ENCODE data around the gene ATP5F1A. TPM values are rescaled to one million over a fixed set of nuclear protein-coding genes. Genes with fewer than 3 reads are reported as not detected.
"Not testable (repeated sequence)": the region's sequence is repeated elsewhere in the genome, so short reads cannot be mapped to it uniquely, and the experiment has no call there.

The ATP5F1A gene
- total and polyA plus RNA-seq, 2 donors (not counting 3 experiments of a cell fraction or from before 2014, with no cell fraction given): 405 to 585 TPM

DNA sequence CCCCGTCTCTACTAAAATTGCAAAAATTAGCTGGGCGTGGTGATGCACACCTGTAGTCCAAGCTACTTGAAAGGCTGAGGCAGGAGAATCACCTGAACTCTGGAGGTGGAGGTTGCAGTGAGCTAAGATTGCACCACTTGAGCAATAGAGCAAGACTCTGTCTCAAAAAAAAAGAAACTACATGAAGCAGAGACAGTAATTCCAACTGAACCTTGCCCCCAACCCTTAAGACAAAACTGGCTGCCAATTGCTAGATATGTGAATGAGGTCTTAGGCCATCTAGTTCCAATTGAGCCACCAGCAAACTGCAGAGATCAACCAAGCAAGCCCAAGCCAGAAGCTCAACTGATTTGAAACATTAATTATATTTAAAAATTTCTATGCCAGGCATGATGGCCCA lies 32.0 kb upstream of the ATP5F1A start:
- POLR2A ChIA-PET: interaction anchor here (0.6 kb wide), 1 partner anchor 8 kb away, joined by 3 read pairs; no protein-coding TSS in a partner anchor
- intact Hi-C loops (cut with micrococcal nuclease) (no loop called here), dilution Hi-C loops (cut with MboI; ENCODE audit: extremely low pct_ligation_motif_present, low sequenced_read_pairs) (no loop called here)
- no TSS peak for BruUV-seq (replicated peaks)
- FAIRE-seq: no peak
- no peaks in the 10 kb centered on the region for H4K20me1 ChIP-seq (replicated peaks; ENCODE audit: control insufficient read depth, extremely low read depth, insufficient read depth, low read length)
- DNase-seq (ENCODE audit: low read depth, low spot score): no peak
- H3K9ac ChIP-seq (replicated peaks; ENCODE audit: extremely low read depth, insufficient read depth, low read length): no peak overlapping the region
- no peak overlapping the region for H2AFZ ChIP-seq (ENCODE audit: low read depth, low read length)
- peaks cover 8% of the 10 kb centered on the region in 2 experiments for H3K36me3 ChIP-seq (ENCODE audit: control insufficient read depth in 2 of 2, extremely low read depth in 1 of 2, insufficient read depth in 2 of 2, low read length in 2 of 2)
- CTCF ChIA-PET: no interaction called here
- no peak overlapping the region for H3K4me2 ChIP-seq (ENCODE audit: insufficient read depth, low read length)
- H3K4me1 ChIP-seq (ENCODE audit: control insufficient read depth, extremely low read depth, insufficient read depth, low read length): no peaks in the 10 kb centered on the region
- H3K27ac ChIP-seq (ENCODE audit: insufficient read depth, low read depth, low read length): no peak overlapping the region
- H3K4me3 ChIP-seq (replicated peaks in 1 of 3; ENCODE audit: insufficient read depth in 1 of 3, low read depth in 1 of 3, low read length in 3 of 3): no peak overlapping the region
- H3K9me1 ChIP-seq (replicated peaks; ENCODE audit: control insufficient read depth, extremely low read depth, insufficient read depth, low read length): no peaks in the 10 kb centered on the region
- H3K9me3 ChIP-seq (replicated peaks; ENCODE audit: control insufficient read depth, insufficient read depth, low read length): no peaks in the 10 kb centered on the region
- no peaks in the 10 kb centered on the region for H3K79me2 ChIP-seq (ENCODE audit: control insufficient read depth, insufficient read depth, low read length)
- TF ChIP-seq MYC (IDR thresholded peaks at IDR 0.05; ENCODE audit: low read depth, low read length) (no peak), GATA2 (IDR thresholded peaks at IDR 0.05; ENCODE audit: insufficient read depth, insufficient read length, low read depth, low read length) (no peak)
- no peaks in the 10 kb centered on the region for H3K27me3 ChIP-seq (ENCODE audit: control insufficient read depth in 2 of 2, insufficient read depth in 2 of 2, low read length in 2 of 2)

GRCh38 chr18:46126625-46127024 lies 28.5 kb upstream of the ATP5F1A start:
- H2AFZ ChIP-seq (ENCODE audit: low read depth, low read length); H3K9me1 ChIP-seq (replicated peaks; ENCODE audit: control insufficient read depth, extremely low read depth, insufficient read depth, low read length); POLR2A ChIA-PET; dilution Hi-C loops (cut with MboI; ENCODE audit: extremely low pct_ligation_motif_present, low sequenced_read_pairs); H3K4me2 ChIP-seq (ENCODE audit: insufficient read depth, low read length); H3K9ac ChIP-seq (replicated peaks; ENCODE audit: extremely low read depth, insufficient read depth, low read length); FAIRE-seq; H3K9me3 ChIP-seq (replicated peaks; ENCODE audit: control insufficient read depth, insufficient read depth, low read length); H3K27me3 ChIP-seq (ENCODE audit: control insufficient read depth in 2 of 2, insufficient read depth in 2 of 2, low read length in 2 of 2); DNase-seq (ENCODE audit: low read depth, low spot score); H4K20me1 ChIP-seq (replicated peaks; ENCODE audit: control insufficient read depth, extremely low read depth, insufficient read depth, low read length); H3K27ac ChIP-seq (ENCODE audit: insufficient read depth, low read depth, low read length); H3K4me3 ChIP-seq (replicated peaks in 1 of 3; ENCODE audit: insufficient read depth in 1 of 3, low read depth in 1 of 3, low read length in 3 of 3); H3K4me1 ChIP-seq (ENCODE audit: control insufficient read depth, extremely low read depth, insufficient read depth, low read length); H3K79me2 ChIP-seq (ENCODE audit: control insufficient read depth, insufficient read depth, low read length); BruUV-seq (replicated peaks): not testable (repeated sequence)
- CTCF ChIA-PET: interaction anchor here (0.9 to 1.4 kb wide), 3 partner anchors 22 to 532 kb away, joined by 3 to 5 read pairs (median 4); no protein-coding TSS in a partner anchor
- H3K36me3 ChIP-seq (ENCODE audit: control insufficient read depth in 2 of 2, extremely low read depth in 1 of 2, insufficient read depth in 2 of 2, low read length in 2 of 2): peaks cover 11% of the 10 kb centered on the region in 2 experiments
- intact Hi-C loops (cut with micrococcal nuclease): loop anchor here (10.0 kb wide), 1 partner anchor 62 kb away; no protein-coding TSS in a partner anchor
